Kasumi-1 (cell line): Measurements from ENCODE around the gene SIAE.

Source experiments
- DNase-seq, 2 experiments: peaks; one replicate each; lab custom pipeline; 2025; lab: John Stamatoyannopoulos, UW

Gene SIAE

GRCh38 chr11:124663861-124664260 is 9.7 kb downstream of the SIAE start:
- no peak for DNase-seq

DNA sequence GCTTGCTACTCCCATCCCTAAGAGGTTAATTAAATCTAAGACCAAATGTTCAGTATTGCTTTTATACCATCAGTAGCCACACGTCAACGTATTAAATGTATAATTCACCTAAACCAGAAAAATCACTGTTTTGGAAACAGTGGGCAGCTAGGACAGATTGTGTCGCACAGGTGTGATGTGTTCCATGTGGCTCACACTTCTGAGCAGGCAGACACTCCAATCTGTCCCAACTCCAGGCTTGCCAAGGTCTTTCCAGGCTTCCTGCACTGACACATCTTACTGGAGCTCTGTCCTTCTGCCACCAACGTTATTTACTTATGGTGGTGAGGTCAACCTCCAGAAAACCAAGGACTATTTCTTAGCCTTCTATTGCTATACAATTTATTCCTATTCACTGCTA is 11.4 kb downstream of the SIAE start:
- no peak for DNase-seq

DNA sequence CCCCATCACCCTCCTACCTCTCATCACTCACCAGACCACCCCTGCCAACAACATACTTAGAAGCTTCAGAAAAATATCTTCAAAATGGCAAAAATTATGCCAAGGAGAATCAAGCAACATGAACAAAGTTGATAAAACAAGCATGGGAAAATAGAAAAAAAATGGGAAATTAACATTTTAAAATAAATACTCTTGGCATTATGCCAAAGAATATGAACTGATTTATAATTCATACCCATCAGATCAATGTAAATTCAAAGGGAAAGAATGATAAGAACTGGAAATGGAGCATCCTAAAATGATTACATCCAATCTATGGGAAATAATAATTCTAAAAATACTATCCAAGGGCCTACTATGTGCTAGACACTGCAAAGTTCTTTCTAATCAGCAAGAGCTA is 12.0 kb downstream of the SIAE start:
- DNase-seq: no peak

DNA sequence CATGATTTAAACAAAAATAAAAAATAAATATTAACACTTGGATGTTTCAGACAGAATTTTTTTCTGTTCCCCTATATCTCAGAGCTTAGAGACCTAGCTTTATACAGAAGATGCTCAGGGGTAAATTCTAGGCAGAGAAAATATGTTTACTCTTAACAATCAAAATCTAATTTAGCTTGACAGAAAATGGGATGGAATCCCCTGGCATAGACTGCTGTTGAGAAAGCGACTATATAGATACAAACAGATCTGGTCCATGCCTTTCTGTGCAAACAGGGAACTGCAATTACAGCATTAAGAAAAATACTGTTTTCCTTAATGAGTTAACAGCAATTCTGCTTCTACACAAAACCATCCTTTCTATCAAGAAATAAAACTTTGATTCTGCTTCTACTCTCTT is 14.6 kb downstream of the SIAE start:
- no peak for DNase-seq

GRCh38 chr11:124658501-124658900 is 15.0 kb downstream of the SIAE start:
- no peak for DNase-seq

DNA sequence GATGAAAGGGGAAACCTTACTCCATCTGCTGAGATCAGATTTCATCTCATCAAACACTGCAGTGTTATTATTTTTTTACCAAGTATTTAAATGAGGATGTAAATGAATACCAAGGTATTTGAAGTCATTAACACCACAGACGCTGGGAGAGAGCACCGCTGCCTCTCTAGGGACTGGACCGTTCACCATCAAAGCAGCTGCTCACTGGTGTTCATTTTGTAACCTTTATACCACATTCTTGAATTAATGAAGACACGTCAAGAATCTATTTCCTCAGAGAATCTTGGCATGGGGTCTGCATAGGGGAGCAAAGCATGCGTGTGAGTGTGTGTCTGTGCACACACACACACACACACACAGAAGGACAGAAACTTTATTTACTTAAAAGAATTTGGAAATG is 15.6 kb downstream of the SIAE start:
- DNase-seq: no peak

DNA sequence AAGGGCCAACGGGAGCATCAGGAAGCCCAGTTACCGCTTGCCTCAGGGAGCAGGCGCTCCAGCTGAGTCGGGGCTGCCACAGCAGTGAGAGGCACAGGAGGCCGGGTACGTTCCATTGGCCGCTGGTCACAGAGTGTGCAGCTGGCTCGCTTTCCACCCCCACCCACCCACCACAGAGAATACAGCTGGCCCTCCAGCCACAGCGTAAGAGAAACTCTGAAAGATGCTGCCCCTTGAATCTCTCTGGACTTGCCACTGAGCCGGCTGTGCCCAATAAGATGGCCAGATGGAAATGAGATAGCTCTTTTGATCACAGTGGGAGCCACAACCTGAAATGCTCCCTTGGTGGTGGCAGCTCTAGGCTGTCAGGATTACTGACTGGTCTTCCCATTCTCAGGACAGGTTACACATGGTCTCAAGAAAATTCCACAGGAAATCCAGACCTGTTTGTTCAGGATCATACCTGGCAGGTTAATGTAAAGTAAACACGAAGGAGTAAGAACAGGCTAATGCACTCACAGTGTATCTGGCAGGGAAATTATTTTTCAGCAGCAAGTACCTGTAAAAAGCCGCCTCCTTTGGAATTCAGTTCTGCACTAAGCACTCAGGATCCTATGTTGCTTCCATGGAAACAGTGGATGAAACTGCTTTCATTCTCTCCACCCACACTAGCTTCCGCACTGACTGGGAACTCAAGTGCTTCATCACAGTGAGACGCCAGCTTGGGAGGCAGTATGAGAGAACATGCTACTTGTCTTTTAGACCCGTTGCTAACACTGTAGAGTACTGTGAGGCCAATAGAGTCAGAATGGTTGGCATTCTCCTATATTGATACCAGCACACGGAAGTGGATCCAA is 16.5 kb downstream of the SIAE start:
- DNase-seq: no peak

- DNase-seq: no peak
Measured at GRCh38 chr11:124648610-124649009, 24.9 kb downstream of the SIAE start.

- DNase-seq: peak; percentile 22 to 70
Measured at GRCh38 chr11:124646148-124646547, 27.4 kb downstream of the SIAE start.

DNA sequence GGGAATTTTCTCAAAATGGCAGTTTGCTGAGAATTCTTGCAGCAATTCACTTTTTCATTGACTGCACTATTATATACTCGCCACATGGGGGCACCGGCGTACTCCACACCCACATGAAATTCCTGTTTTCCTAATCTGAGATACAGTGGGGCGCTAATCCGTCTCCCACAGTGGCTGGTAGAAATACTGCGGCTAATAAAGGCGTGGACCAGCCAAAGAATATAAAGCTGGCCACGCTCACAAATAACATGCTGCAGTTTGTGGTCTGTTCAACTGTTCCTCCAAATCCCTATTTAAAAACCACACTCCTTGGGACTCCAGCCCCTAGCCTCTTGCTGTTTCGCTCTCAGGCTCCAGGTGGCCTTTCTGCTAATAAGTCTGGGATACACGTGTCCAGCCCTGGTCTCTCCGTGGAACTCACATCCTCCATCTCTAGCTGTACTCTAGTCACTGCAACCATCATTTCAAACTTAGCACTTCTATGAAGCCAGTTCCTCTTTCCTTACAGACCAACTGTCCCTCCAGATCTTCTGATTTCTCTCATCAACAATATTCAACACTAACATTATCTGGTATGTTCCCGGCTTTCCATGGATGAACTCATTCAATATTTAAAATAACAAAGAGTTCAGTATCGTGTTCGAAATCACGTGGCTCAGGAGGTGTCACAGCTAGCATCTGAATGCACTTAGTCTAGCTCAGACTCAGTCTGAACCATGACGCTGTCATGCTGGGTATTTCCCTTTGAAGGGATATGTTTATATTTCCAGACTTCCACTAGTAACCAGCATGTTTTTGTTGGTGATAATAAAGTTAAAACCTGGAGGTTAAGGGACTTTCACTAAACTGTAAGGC is 28.9 kb downstream of the SIAE start:
- DNase-seq: peak; percentile 72 to 84

GRCh38 chr11:124643605-124644425 is 29.7 kb downstream of the SIAE start:
- peak in 1 of 2 experiments; percentile 10 for DNase-seq

- DNase-seq: no peak
Measured at GRCh38 chr11:124643042-124643604, 30.4 kb downstream of the SIAE start.

DNA sequence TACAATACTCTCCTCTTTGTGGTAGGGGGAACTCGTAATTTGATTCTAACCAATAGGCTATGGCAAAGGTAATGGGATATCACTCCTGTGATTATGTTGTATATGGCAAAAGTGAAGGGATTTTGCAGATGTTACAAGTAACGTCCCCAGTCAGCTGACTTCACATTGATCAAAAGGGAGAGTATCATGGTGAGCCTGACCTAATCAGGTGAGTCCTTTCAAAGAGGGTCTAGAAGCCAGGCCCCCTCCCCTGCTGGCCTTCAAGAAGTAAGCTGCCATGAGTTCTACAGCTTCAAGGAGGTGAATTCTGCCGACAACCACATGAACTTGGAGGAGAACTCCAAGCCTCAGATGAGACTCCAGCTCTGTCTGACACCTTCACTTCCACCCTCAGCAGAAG is 30.9 kb downstream of the SIAE start:
- DNase-seq: no peak

DNA sequence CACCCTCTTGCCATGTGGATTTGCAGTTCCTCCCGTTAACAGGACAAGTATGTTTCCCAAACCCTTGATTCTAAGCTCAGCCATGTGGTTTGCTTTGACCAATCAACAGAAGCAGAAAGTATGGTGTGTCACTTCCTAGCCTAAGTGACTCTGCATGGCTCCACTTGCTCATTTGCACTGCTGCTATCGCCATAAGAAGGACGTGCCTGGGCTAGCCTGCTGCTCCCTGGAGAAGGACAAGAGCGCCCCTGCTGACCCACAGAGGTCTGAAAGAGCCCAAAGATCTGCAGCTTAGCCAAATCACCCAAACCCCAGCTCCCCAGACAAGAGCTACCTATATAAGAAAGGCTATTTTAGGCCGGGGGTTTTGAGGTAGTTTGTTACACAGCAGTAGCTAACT is 32.9 kb downstream of the SIAE start:
- no peak for DNase-seq

DNA sequence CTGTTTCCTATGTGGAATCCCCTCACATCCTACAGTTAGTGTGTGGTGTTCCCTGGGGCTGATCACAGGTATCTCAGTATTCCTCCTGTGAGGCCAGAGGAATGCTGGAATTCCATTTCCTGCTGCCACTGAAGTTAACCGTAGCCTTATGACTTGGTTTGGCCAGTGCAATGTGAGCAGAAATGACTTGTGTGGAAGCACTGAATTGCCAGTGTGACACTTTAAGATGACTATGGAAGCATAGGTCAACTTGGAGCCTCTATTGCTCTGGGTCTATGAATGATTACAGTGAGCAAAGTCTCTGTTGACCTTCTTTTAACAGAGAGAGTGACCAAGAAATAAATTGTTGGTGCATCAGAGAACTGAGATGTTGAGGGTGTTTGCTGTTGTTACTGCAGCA is 34.4 kb downstream of the SIAE start:
- DNase-seq: no peak

GRCh38 chr11:124638500-124638899 is 35.0 kb downstream of the SIAE start:
- DNase-seq: no peak

- DNase-seq: no peak
Measured at GRCh38 chr11:124635932-124636331, 37.6 kb downstream of the SIAE start.

DNA sequence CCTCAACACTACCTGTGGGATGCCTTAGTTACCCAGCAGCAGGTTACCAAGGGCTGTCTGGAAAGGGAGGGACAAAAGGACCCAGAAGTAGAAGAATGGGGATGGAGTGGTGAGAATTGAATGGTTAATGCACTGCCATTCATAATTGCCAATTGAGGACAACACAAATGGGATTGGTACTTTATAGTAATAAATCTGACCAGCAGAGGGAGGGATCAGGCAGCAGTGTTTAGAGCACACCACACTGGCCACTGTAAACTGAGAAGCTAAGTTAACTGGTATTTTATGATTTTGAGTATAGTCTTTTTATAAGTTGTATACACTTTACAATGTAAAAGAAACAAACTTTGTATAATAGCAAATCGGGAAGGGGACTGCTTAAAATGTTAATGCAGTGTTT is 40.2 kb downstream of the SIAE start:
- peak; percentile 46 to 62 for DNase-seq

GRCh38 chr11:124629961-124630360 is 43.6 kb downstream of the SIAE start:
- no peak for DNase-seq

DNA sequence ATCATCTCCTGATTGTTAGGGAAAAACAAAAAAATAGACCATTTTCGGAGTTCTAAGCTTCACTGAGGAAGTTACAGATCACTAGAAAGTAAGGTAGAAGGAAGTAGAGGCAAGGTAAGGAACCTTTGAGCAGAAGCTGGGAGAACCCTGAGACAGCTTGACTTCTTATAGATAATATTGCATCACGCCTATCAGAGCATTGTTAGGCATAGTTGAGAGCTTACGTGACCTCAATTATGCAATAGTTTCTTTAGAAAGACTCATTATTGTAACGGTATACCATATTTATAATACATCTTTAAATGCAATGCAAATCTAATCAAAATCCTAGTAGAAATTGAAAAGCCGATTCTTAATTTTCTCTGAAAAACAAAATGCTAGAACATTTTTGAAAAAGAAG is 46.0 kb downstream of the SIAE start:
- DNase-seq: no peak

- DNase-seq: no peak
Measured at GRCh38 chr11:124625504-124626168, 47.9 kb downstream of the SIAE start.
